Measurements from ENCODE around the gene CNPPD1.

DNA sequence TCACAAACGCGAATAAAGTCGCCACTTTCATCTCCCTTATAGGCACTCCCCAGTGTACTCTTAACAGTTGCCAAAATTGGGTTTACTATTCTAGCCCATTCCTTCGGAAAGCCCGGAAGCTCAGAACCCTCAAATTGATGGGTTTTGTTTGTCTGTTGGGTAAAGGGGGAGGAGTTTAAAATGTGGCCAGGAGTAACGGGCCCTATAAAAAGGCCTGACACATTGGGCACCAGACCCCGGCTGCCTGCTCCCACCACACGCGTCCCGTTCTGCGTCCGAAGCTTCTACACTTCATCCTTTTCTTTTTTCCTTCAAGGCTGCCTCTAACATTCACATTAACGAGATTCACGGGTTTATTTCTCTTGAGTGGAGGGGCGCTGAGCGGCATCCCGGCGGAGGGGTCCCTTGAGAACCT lies 16.9 kb downstream of the CNPPD1 start:
- TF ChIP-seq POLR2A (IDR thresholded peaks at IDR 0.05; ENCODE audit: low read length), result no peak
- TF ChIP-seq GATA1 (IDR thresholded peaks at IDR 0.05; ENCODE audit: low read depth, low read length), result no peak
